Trophoblast cell (in vitro differentiated cells and primary cell): Measurements from ENCODE around the gene IDH2.

Experiments
- DNase-seq, 2 donors: peaks; one replicate each; pipeline ENCODE4 v3.0.0-alpha.2; 2016
- H2AFZ ChIP-seq: 2 replicates; pipeline ENCODE4 v1.6.1; 2013; ENCODE audit warnings: low read length, moderate library complexity, mild to moderate bottlenecking; ENCODE audit not compliant: insufficient read depth, poor library complexity
- H2AK5ac ChIP-seq: 2 replicates; pipeline ENCODE4 v1.6.1; 2013; ENCODE audit warnings: mild to moderate bottlenecking, low read length
- H2BK120ac ChIP-seq: 2 replicates; pipeline ENCODE4 v1.6.1; 2013; ENCODE audit warnings: low read length, mild to moderate bottlenecking, moderate library complexity; ENCODE audit not compliant: insufficient read depth, poor library complexity
- H2BK12ac ChIP-seq: 2 replicates; pipeline ENCODE4 v1.6.1; 2013; ENCODE audit warnings: mild to moderate bottlenecking, low read length, moderate library complexity
- H2BK5ac ChIP-seq: 2 replicates; pipeline ENCODE4 v1.6.1; 2013; ENCODE audit warnings: low read length, low read depth, moderate library complexity, mild to moderate bottlenecking; ENCODE audit not compliant: poor library complexity
- H3K14ac ChIP-seq: 2 replicates; pipeline ENCODE4 v1.6.1; 2013; ENCODE audit warnings: mild to moderate bottlenecking, low read length
- H3K18ac ChIP-seq: 2 replicates; pipeline ENCODE4 v1.6.1; 2013; ENCODE audit warnings: mild to moderate bottlenecking, low read length
- H3K23ac ChIP-seq: 2 replicates; pipeline ENCODE4 v1.6.1; 2013; ENCODE audit warnings: low read length
- H3K27ac ChIP-seq: 2 replicates; pipeline ENCODE4 v1.5.1; 2013; ENCODE audit warnings: low read depth, mild to moderate bottlenecking, inconsistent platforms, low read length, moderate library complexity
- H3K27me3 ChIP-seq: 2 replicates; pipeline ENCODE4 v1.6.1; 2013; ENCODE audit warnings: inconsistent platforms, mild to moderate bottlenecking, low read length, moderate library complexity; ENCODE audit not compliant: insufficient read depth
- H3K36me3 ChIP-seq, 2 experiments: 1 replicate in 1 of 2; 2 replicates in 1 of 2; pipeline ENCODE4 v1.6.1; 2013; ENCODE audit warnings: low read length in 2 of 2, mild to moderate bottlenecking in 2 of 2, moderate library complexity in 1 of 2; ENCODE audit not compliant: insufficient read depth in 2 of 2, control insufficient read depth in 1 of 2
- H3K4ac ChIP-seq: 2 replicates; pipeline ENCODE4 v1.6.1; 2013; ENCODE audit warnings: low read depth, mild to moderate bottlenecking, low read length, moderate library complexity
- H3K4me1 ChIP-seq, 2 experiments: 1 replicate in 1 of 2; 2 replicates in 1 of 2; pipeline ENCODE4 v1.6.1; 2013; ENCODE audit warnings: low read length in 2 of 2, mild to moderate bottlenecking in 2 of 2, moderate library complexity in 1 of 2; ENCODE audit not compliant: insufficient read depth in 2 of 2, control insufficient read depth in 1 of 2
- H3K4me2 ChIP-seq: 2 replicates; pipeline ENCODE4 v1.6.1; 2013; ENCODE audit warnings: inconsistent platforms, mild to moderate bottlenecking, low read length, moderate library complexity
- H3K4me3 ChIP-seq: 2 replicates; pipeline ENCODE4 v1.5.1; 2013; ENCODE audit warnings: mild to moderate bottlenecking, low read depth, low read length, inconsistent platforms
- H3K79me1 ChIP-seq: one replicate; pipeline ENCODE4 v1.6.1; 2013; ENCODE audit warnings: low read length
- H3K79me2 ChIP-seq: 2 replicates; pipeline ENCODE4 v1.6.1; 2013; ENCODE audit warnings: low read length, mild to moderate bottlenecking; ENCODE audit not compliant: control insufficient read depth, insufficient read depth, poor library complexity
- H3K9ac ChIP-seq: 2 replicates; pipeline ENCODE4 v1.6.1; 2013; ENCODE audit warnings: mild to moderate bottlenecking, low read length
- H3K9me3 ChIP-seq: 2 replicates; pipeline ENCODE4 v1.6.1; 2013; ENCODE audit warnings: low read depth, mild to moderate bottlenecking, control low read depth, inconsistent platforms, low read length; ENCODE audit not compliant: insufficient read depth
- H4K12ac ChIP-seq: 2 replicates; pipeline ENCODE4 v1.6.1; 2013; ENCODE audit warnings: low read depth, mild to moderate bottlenecking, low read length, moderate library complexity
- H4K8ac ChIP-seq: 2 replicates; pipeline ENCODE4 v1.6.1; 2013; ENCODE audit warnings: low read depth, mild to moderate bottlenecking, low read length, moderate library complexity
- H4K91ac ChIP-seq: one replicate; pipeline ENCODE4 v1.6.1; 2013; ENCODE audit warnings: low read depth, mild to moderate bottlenecking, low read length, moderate library complexity
- WGBS: extraction: QIAGEN DNeasy Blood & Tissue Kit; methylation state at CpG from one replicate; pipeline ENCODE4 v1.1.7; 2013; ENCODE audit warnings: missing lambda C conversion rate; ENCODE audit not compliant: insufficient read length, insufficient coverage; ENCODE audit errors: extremely low coverage; 5-methylcytosine and 5-hydroxymethylcytosine counted together

Gene IDH2

DNA sequence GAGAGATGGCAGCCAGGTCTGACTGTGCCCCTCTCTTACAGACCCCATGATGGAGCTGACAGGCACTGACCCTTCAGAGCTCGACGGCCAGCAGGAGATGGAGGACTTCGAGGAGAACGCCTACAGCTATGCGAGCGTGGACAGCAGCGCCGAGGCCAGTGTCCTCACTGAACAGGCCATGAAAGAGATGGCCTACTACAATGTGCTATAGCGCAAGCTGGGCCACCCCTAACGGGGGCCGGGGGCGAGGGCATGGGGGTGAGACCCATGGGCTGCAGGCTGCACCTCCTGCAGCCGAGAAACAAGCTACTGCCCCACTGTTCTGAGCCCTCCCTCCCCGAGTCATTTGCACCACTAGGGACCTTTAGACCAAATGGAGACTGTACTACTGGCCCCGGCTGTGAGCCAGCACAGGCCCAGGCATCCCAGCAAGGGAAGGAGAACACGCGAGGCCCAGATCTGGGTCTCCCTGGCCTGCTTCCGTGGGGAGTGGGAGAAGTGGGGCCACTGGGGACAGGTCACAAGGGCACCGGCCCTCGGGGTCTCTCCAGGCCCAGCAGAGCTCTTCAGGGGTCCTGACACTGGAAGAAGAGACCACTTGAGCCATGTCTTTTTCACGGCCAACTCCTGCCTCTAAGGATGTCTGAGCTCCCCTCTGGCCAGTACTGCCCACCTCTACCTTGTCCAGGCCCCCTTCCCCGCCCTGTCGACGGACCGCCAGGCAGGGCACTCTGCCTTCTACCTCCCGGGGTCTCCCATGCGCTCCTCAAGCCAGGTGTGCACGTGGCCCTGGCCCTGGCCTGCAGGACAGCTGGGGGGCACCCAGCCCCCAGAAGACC, 22.4 kb downstream of the IDH2 start:
- Histone ChIP-seq H2BK5ac (no peak overlapping the region), H3K79me1 (no peaks in the 10 kb centered on the region), H4K91ac (no peak overlapping the region), H3K14ac (no peak overlapping the region), H3K4me3 (no peak overlapping the region), H4K8ac (no peak overlapping the region), H3K27me3 (no peaks in the 10 kb centered on the region), H3K36me3 (peaks cover 51 to 53% of the 10 kb centered on the region in 2 experiments), H3K9ac (no peak overlapping the region), H2AK5ac (no peak overlapping the region), H3K4me2 (no peak overlapping the region), H3K4me1 (peaks cover 12 to 13% of the 10 kb centered on the region in 2 experiments), H2AFZ (no peak overlapping the region), H3K23ac (no peak overlapping the region), H3K18ac (no peak overlapping the region), H3K79me2 (no peaks in the 10 kb centered on the region), H3K9me3 (no peaks in the 10 kb centered on the region), H2BK120ac (no peak overlapping the region), H3K4ac (no peak overlapping the region), H4K12ac (no peak overlapping the region), H2BK12ac (no peak overlapping the region), H3K27ac (no peak overlapping the region)
- WGBS, result no CpG with 5 or more reads among the region's 28 CpGs
- no peak for DNase-seq

DNA sequence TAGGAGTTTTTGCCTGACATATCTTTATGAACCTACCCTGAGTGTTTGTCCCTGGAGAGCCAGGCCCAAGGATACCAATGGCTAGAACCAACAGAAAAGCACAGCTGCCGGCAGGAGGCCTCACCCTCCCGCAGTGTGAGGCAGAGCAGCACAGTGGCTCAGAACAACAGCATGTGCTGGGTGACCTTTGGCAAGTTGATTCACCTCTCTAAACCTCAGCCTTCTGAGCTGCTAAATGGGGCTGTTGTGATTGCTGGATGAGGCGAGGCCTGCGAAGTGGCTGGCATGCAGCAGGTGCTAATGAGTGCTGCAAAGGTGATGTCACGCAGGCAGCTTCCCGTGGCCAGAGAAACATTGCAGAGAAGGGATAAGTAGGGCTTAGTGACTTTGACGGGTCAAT, 23.3 kb downstream of the IDH2 start:
- Histone ChIP-seq H2BK5ac (no peak overlapping the region), H3K27me3 (no peaks in the 10 kb centered on the region), H3K18ac (no peak overlapping the region), H2AFZ (no peak overlapping the region), H3K23ac (no peak overlapping the region), H4K8ac (no peak overlapping the region), H2BK120ac (no peak overlapping the region), H4K91ac (no peak overlapping the region), H3K79me1 (no peaks in the 10 kb centered on the region), H3K36me3 (peaks cover 45 to 47% of the 10 kb centered on the region in 2 experiments), H4K12ac (no peak overlapping the region), H3K9me3 (peaks cover 2% of the 10 kb centered on the region), H3K79me2 (no peaks in the 10 kb centered on the region), H3K9ac (no peak overlapping the region), H3K14ac (no peak overlapping the region), H3K27ac (no peak overlapping the region), H3K4ac (no peak overlapping the region), H3K4me2 (no peak overlapping the region), H2BK12ac (no peak overlapping the region), H3K4me1 (peaks cover 12 to 13% of the 10 kb centered on the region in 2 experiments), H2AK5ac (no peak overlapping the region), H3K4me3 (no peak overlapping the region)
- DNase-seq, result peak; percentile 78 to 84
- no CpG with 5 or more reads among the region's 7 CpGs for WGBS

DNA sequence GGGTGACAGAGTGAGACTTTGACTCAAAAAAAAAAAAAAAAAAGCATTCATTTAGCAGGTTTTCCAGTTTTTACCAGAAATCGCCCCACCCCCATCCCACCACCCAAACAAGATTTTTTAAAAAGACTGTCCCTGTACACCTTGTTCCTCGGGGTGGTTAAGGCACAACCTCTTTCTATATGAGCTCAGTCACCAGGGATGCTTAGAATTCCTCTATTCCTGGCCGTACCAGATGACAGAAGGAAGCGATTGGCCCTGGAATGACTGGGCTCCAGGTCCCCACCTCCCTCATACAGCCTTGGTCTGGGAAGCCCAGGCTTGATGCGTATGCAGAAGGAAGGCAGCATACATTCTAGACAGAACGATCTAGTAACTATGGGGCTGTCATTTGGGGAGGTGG, 25.6 kb downstream of the IDH2 start:
- peaks cover 3% of the 10 kb centered on the region for H3K9me3 ChIP-seq
- peaks cover 39 to 44% of the 10 kb centered on the region in 2 experiments for H3K36me3 ChIP-seq
- DNase-seq, result peak; percentile 95 to 96
- H2AFZ ChIP-seq, result no peak overlapping the region
- no peak overlapping the region for H3K4me2 ChIP-seq
- H3K14ac ChIP-seq, result no peak overlapping the region
- no CpG with 5 or more reads among the region's 6 CpGs for WGBS
- no peak overlapping the region for H3K18ac ChIP-seq
- H4K91ac ChIP-seq, result no peak overlapping the region
- H3K79me1 ChIP-seq, result no peaks in the 10 kb centered on the region
- H4K8ac ChIP-seq, result no peak overlapping the region
- H2BK5ac ChIP-seq, result no peak overlapping the region
- H3K4me1 ChIP-seq, result peaks cover 12 to 13% of the 10 kb centered on the region in 2 experiments
- H2BK12ac ChIP-seq, result no peak overlapping the region
- H3K79me2 ChIP-seq, result no peaks in the 10 kb centered on the region
- no peak overlapping the region for H2AK5ac ChIP-seq
- no peak overlapping the region for H3K23ac ChIP-seq
- no peak overlapping the region for H4K12ac ChIP-seq
- H3K4me3 ChIP-seq, result no peak overlapping the region
- H2BK120ac ChIP-seq, result no peak overlapping the region
- no peak overlapping the region for H3K9ac ChIP-seq
- H3K27ac ChIP-seq, result no peak overlapping the region
- no peak overlapping the region for H3K4ac ChIP-seq
- no peaks in the 10 kb centered on the region for H3K27me3 ChIP-seq

DNA sequence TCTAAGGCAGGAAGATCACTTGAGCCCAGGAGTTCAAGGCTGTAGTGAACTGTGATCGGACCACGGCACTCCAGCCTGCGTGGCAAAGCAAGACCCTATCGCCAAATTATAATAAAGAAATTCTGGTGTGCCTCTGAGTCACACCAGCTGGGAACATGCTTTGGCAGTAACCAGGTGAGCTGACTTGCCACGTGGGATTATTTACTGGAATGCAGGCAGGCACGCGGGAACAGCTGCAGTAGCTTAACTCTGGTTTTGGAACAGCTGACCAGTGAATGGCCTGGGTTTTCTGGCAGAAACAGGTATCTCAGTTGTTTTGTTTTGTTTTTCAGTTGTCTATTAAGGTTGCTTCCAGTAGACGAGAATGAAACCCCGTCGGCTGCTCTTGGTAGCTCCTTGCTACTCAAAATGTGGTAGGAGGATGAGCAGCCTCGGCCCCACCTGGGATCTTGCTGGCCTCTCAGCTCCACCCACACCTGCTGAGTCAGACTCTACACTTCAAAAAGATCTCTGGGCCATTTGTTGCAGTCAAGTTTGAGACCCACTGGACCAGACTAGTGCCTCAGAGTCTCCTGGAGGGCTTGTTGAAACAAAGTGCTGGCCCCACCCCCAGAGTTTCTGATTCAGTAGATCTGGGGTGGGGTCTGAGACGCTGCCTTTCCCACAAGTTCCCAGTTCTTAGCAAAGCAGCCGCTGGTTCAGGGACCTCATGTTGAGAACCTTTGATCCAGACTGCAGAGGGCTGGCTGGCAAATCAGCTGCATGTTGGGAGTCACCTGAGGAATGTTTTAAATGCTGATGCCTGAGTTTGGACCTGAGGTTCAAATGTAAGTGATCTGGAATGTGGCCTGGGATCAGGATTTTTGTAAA, 26.6 kb downstream of the IDH2 start:
- peaks cover 3% of the 10 kb centered on the region for H3K9me3 ChIP-seq
- H2BK120ac ChIP-seq, result no peak overlapping the region
- H3K36me3 ChIP-seq, result peaks cover 29 to 34% of the 10 kb centered on the region in 2 experiments
- peak overlapping the region; percentile 16 for H3K4me2 ChIP-seq
- H4K8ac ChIP-seq, result no peak overlapping the region
- peak overlapping the region; percentile 42 for H3K27ac ChIP-seq
- H2AK5ac ChIP-seq, result no peak overlapping the region
- no CpG with 5 or more reads among the region's 13 CpGs for WGBS
- H4K12ac ChIP-seq, result no peak overlapping the region
- no peak overlapping the region for H3K18ac ChIP-seq
- H3K4me1 ChIP-seq, result peaks cover 12 to 13% of the 10 kb centered on the region in 2 experiments
- H3K4me3 ChIP-seq, result no peak overlapping the region
- no peaks in the 10 kb centered on the region for H3K27me3 ChIP-seq
- H3K9ac ChIP-seq, result no peak overlapping the region
- no peak overlapping the region for H3K14ac ChIP-seq
- H2BK5ac ChIP-seq, result no peak overlapping the region
- H2AFZ ChIP-seq, result no peak overlapping the region
- H3K4ac ChIP-seq, result no peak overlapping the region
- no peak overlapping the region for H2BK12ac ChIP-seq
- no peak overlapping the region for H4K91ac ChIP-seq
- peak; percentile 90 to 91 for DNase-seq
- H3K79me1 ChIP-seq, result no peaks in the 10 kb centered on the region
- H3K23ac ChIP-seq, result no peak overlapping the region
- H3K79me2 ChIP-seq, result no peaks in the 10 kb centered on the region
